MCF 10A (cell line): Measurements from ENCODE around the gene HMGN3. TPM values are rescaled to one million over a fixed set of nuclear protein-coding genes. Genes with fewer than 3 reads are reported as not detected.

Source experiments
- BruUV-seq: library from RNA; stranded (reverse); fragments of 400-500 nt; replicated peaks from 2 replicates; lab custom pipeline; 2021; lab: Mats Ljungman, UMichigan
- CTCF ChIA-PET: fragments of 300-600 bp; sonication (Branson Sonifier 250); formaldehyde crosslinking; extraction: SDS; loops from one replicate; lab custom pipeline; 2021; ENCODE audit warnings: antibody characterized with exemption, inconsistent platforms; lab: Yijun Ruan, JAX
- POLR2A ChIA-PET: fragments of 300-600, 350-650 bp; sonication (Branson Sonifier 250); formaldehyde crosslinking; extraction: SDS; loops from one replicate; lab custom pipeline; 2020; ENCODE audit warnings: antibody characterized with exemption, inconsistent platforms; lab: Yijun Ruan, JAX
- DNase-seq: peaks from one replicate; pipeline ENCODE4 v3.0.0-alpha.2; 2018; ENCODE audit not compliant: unreplicated experiment
- H3K27ac Mint-ChIP-seq: one replicate; pipeline ENCODE4 v1.8.0; 2022; ENCODE audit warnings: mild to moderate bottlenecking, low read depth, mixed read lengths; ENCODE audit not compliant: unreplicated experiment
- H3K27me3 Mint-ChIP-seq: one replicate; pipeline ENCODE4 v1.8.0; 2022; ENCODE audit warnings: mixed read lengths; ENCODE audit not compliant: insufficient read depth, unreplicated experiment
- H3K36me3 Mint-ChIP-seq: one replicate; pipeline ENCODE4 v1.8.0; 2022; ENCODE audit warnings: mild to moderate bottlenecking, moderate library complexity, mixed read lengths; ENCODE audit not compliant: insufficient read depth, unreplicated experiment
- H3K4me1 Mint-ChIP-seq: one replicate; pipeline ENCODE4 v1.8.0; 2022; ENCODE audit warnings: mixed read lengths; ENCODE audit not compliant: insufficient read depth, unreplicated experiment
- H3K4me3 Mint-ChIP-seq: one replicate; pipeline ENCODE4 v1.8.0; 2022; ENCODE audit warnings: mild to moderate bottlenecking, moderate library complexity, mixed read lengths; ENCODE audit not compliant: unreplicated experiment
- H3K9me3 Mint-ChIP-seq: one replicate; pipeline ENCODE4 v1.8.0; 2022; ENCODE audit warnings: mixed read lengths; ENCODE audit not compliant: unreplicated experiment
- intact Hi-C: fragments of 100-400 bp; cut with micrococcal nuclease; formaldehyde crosslinking; loops from 2 replicates; pipeline ENCODE4 v1.14.1; 2022
- total RNA-seq: library from RNA; stranded (reverse); gene quantifications from 2 replicates; pipeline ENCODE4 v1.2.3, GENCODE V29; 2022
- TF ChIP-seq, protein P1 (sequence below): fragments of 200-600 bp; IDR thresholded peaks from one replicate; pipeline ENCODE4 v1.8.0; 2022; ENCODE audit warnings: antibody characterized with exemption, mild to moderate bottlenecking; ENCODE audit not compliant: unreplicated experiment

The HMGN3 gene
- total RNA-seq, 1 experiment from 2014 or later, result 36.5 TPM

- no peaks in the 10 kb centered on the region for H3K27me3 Mint-ChIP-seq
- no peak overlapping the region for H3K4me3 Mint-ChIP-seq
- no peaks in the 10 kb centered on the region for H3K36me3 Mint-ChIP-seq
- ChIA-PET POLR2A (no interaction called here), CTCF (interaction anchor here (0.6 kb wide), 1 partner anchor 56 kb away, joined by 3 read pairs; no protein-coding TSS in a partner anchor)
- no TSS peak for BruUV-seq
- no peak for DNase-seq
- intact Hi-C loops, result no loop called here
- no peaks in the 10 kb centered on the region for H3K9me3 Mint-ChIP-seq
- no peaks in the 10 kb centered on the region for H3K4me1 Mint-ChIP-seq
- H3K27ac Mint-ChIP-seq, result no peak overlapping the region
- TF ChIP-seq, protein P1, sequence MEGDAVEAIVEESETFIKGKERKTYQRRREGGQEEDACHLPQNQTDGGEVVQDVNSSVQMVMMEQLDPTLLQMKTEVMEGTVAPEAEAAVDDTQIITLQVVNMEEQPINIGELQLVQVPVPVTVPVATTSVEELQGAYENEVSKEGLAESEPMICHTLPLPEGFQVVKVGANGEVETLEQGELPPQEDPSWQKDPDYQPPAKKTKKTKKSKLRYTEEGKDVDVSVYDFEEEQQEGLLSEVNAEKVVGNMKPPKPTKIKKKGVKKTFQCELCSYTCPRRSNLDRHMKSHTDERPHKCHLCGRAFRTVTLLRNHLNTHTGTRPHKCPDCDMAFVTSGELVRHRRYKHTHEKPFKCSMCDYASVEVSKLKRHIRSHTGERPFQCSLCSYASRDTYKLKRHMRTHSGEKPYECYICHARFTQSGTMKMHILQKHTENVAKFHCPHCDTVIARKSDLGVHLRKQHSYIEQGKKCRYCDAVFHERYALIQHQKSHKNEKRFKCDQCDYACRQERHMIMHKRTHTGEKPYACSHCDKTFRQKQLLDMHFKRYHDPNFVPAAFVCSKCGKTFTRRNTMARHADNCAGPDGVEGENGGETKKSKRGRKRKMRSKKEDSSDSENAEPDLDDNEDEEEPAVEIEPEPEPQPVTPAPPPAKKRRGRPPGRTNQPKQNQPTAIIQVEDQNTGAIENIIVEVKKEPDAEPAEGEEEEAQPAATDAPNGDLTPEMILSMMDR, result no peak
Observed at GRCh38 chr6:79152269-79152737, 82.2 kb downstream of the HMGN3 start.

Other genes with a start within 250 kb of the HMGN3 start
- gene PHIP, start 156.4 kb downstream of the HMGN3 start, total RNA-seq, result 25.3 and 26.5 TPM in 2 replicates